Measurements from ENCODE around the gene PDE4D.

GRCh38 chr5:59729820-59730219, 163.7 kb downstream of the PDE4D start:
- no peak for TF ChIP-seq EZH2 (IDR thresholded peaks at IDR 0.05; ENCODE audit: insufficient read depth, poor library complexity, severe bottlenecking)
- TF ChIP-seq EZH2phosphoT487 (IDR thresholded peaks at IDR 0.05; ENCODE audit: insufficient read depth, low read depth): no peak

All from GM23248 (cell line).